Metanephros (tissue), 1 donor: ENCODE results near the gene HNRNPA1L2. TPM values are rescaled to one million over a fixed set of nuclear protein-coding genes. Genes with fewer than 3 reads are reported as not detected.

Source experiments
- total RNA-seq: library from RNA; depleted of rRNA; stranded (reverse); fragments of >200 nt; gene quantifications from one replicate; pipeline ENCODE4 v1.2.3, GENCODE V29; 2014

HNRNPA1L2 gene
- total RNA-seq, result 3.7 TPM

DNA sequence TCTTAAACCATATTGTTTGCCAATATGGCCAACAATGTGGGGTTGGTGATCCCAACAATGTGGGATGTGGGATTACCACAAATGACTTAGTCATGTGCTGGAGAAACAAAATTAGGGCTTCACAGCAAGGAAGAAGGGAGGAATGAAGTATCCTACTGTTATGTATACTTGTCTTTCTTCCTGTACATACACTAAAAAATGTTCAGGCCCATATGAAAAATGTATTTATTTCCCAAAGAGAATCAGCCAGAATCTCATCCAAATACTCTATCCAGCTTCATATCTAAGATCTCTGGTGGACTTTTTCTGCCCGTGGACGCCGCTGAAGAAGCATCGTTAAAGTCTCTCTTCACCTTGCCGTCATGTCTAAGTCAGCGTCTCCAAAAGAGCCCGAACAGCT is at the start of gene HNRNPA1L2:
HNRNPA1L2 (plus strand) TSS at position 301 of the 400 bp plus-strand sequence; CDS start at position 363, 62 bp downstream.

DNA sequence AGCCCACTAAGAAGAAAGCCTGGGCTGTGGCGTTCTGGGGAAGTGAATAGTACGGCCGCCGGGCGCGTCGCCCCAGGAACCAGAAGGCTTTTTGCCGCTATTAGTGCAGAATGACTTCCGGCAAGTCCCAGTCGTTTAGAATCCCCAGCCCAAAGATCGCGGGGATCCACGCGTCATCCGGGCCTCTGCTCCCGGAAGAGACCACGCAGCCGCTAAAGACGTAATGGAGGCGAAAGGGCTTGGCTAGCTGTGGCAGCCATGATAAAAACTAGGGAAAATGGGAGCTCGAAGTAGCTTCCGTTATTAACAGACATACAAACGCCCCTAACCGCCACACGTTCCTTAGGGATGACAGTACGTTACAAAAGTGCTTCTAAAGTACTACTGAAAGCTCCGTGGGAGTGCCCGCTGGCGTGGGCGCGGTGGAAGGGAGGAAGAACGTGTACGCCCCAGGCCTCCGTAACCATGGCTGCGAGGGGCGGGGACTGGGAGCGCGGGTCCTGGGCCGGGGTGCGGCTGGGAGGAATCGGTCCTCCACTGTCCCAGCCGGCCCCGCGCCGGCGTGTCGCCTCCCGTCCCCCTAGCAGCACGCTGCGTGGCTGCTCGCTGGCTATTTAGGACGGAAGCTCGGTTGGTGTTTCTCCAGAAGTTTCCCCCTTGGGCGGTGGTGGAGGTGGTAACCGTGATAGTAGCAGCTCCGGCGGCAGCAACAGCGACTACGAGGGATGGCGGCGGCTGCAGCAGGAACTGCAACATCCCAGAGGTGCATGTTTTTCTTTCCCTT is 10.2 kb downstream of the HNRNPA1L2 start, which contains the start of gene SUGT1:
SUGT1 (plus strand) TSS at position 641 of the 784 bp plus-strand sequence; CDS start at position 726, 85 bp downstream.

Other genes with a start within 250 kb of the HNRNPA1L2 start
- 10.6 TPM for gene THSD1, start 236.3 kb upstream of the HNRNPA1L2 start, total RNA-seq
- 55.5 TPM for gene VPS36, start 191.8 kb upstream of the HNRNPA1L2 start, total RNA-seq
- 23.9 TPM for gene CKAP2, start 187.0 kb upstream of the HNRNPA1L2 start, total RNA-seq
- gene SUGT1, start 10.4 kb downstream of the HNRNPA1L2 start, total RNA-seq, result 46.6 TPM
- gene CNMD, start 97.4 kb downstream of the HNRNPA1L2 start, total RNA-seq, result 0.41 TPM
- gene PCDH8, start 206.2 kb downstream of the HNRNPA1L2 start, total RNA-seq, result 0.82 TPM